HepG2 (cell line): ENCODE results near the gene ABCA8. TPM values are rescaled to one million over a fixed set of nuclear protein-coding genes. Genes with fewer than 3 reads are reported as not detected.
A peak's percentile ranks its signal among the peaks of the same experiment; 100 is the strongest.

Experiments used
- CBX5 ChIP-seq: sonication (generic); formaldehyde crosslinking; IDR thresholded peaks from 2 replicates; pipeline ENCODE4 v1.4.0; 2020; ENCODE audit warnings: missing genetic modification reagents, borderline replicate concordance
- CEBPB ChIP-seq: IDR thresholded peaks from 2 replicates; pipeline ENCODE4 v1.6.1; 2011; ENCODE audit warnings: low read depth, low read length, improper control_type of control experiment, borderline replicate concordance
- ETV5 ChIP-seq: IDR thresholded peaks from 2 replicates; pipeline ENCODE4 v1.6.1; 2018; ENCODE audit warnings: missing biosample characterization, missing genetic modification reagents, inconsistent platforms, borderline replicate concordance
- PITX1 ChIP-seq: sonication (generic); formaldehyde crosslinking; IDR thresholded peaks from 2 replicates; pipeline ENCODE4 v1.5.1; 2020; ENCODE audit warnings: mild to moderate bottlenecking, missing genetic modification reagents
- PPARG ChIP-seq: conservative IDR thresholded peaks from 2 replicates; pipeline ENCODE4 v1.6.1; 2016; ENCODE audit warnings: missing biosample characterization, missing genetic modification reagents
- STAG1 ChIP-seq: sonication (generic); formaldehyde crosslinking; IDR thresholded peaks from 2 replicates; pipeline ENCODE4 v1.4.0; 2020; ENCODE audit warnings: missing genetic modification reagents
- YEATS2 ChIP-seq: sonication (generic); formaldehyde crosslinking; IDR thresholded peaks from 2 replicates; pipeline ENCODE4 v1.4.0; 2020; ENCODE audit warnings: missing genetic modification reagents, borderline replicate concordance
- ZNF143 ChIP-seq: sonication (generic); formaldehyde crosslinking; IDR thresholded peaks from 2 replicates; pipeline ENCODE4 v1.4.0; 2020; ENCODE audit warnings: missing genetic modification reagents
- ZNF263 ChIP-seq: sonication (generic); formaldehyde crosslinking; IDR thresholded peaks from 2 replicates; pipeline ENCODE4 v1.4.0; 2020; ENCODE audit warnings: missing genetic modification reagents
- ZNF331 ChIP-seq: sonication (generic); formaldehyde crosslinking; IDR thresholded peaks from 2 replicates; pipeline ENCODE4 v1.4.0; 2020; ENCODE audit warnings: missing genetic modification reagents
- ZNF430 ChIP-seq: sonication (generic); formaldehyde crosslinking; IDR thresholded peaks from 2 replicates; pipeline ENCODE4 v1.9.0; 2021; ENCODE audit warnings: mild to moderate bottlenecking, missing genetic modification reagents
- ZNF432 ChIP-seq: sonication (generic); formaldehyde crosslinking; IDR thresholded peaks from 2 replicates; pipeline ENCODE4 v1.5.0; 2020; ENCODE audit warnings: missing genetic modification reagents, mild to moderate bottlenecking, borderline replicate concordance
- ZNF652 ChIP-seq: IDR thresholded peaks from 2 replicates; pipeline ENCODE4 v1.6.1; 2016; ENCODE audit warnings: low read depth, borderline replicate concordance
- ZSCAN25 ChIP-seq: sonication (generic); formaldehyde crosslinking; IDR thresholded peaks from 2 replicates; pipeline ENCODE4 v1.8.0; 2022; ENCODE audit warnings: mild to moderate bottlenecking, missing genetic modification reagents
- polyA plus RNA-seq, 8 experiments: library from polyadenylated mRNA; depleted of rRNA in 3 of 8; stranded (reverse) in 7 of 8; unstranded in 1 of 8; fragments of >200 nt; fragmentation: Illumina TruSeq in 4 of 8; extraction: Trizol in 4 of 8; gene quantifications; 2 replicates each; pipeline versions ENCODE4 v1.2.1 to v1.2.3, GENCODE V29; 2011 to 2016; ENCODE audit warnings: low read depth in 4 of 8, missing spikeins in 1 of 8, mixed read lengths in 1 of 8; ENCODE audit not compliant: insufficient read depth in 1 of 8
- total RNA-seq, 5 experiments: library from RNA; depleted of rRNA; stranded (reverse); fragments of >200 nt; fragmentation: Illumina TruSeq; extraction: Trizol; gene quantifications; 2 replicates each; pipeline ENCODE4 v1.2.3, GENCODE V29; 2016; ENCODE audit warnings: low read depth in 1 of 5
- TF ChIP-seq, protein P1 (sequence below): sonication (generic); formaldehyde crosslinking; conservative IDR thresholded peaks from 2 replicates; pipeline ENCODE4 v1.8.1; 2023; ENCODE audit warnings: missing genetic modification reagents
- TF ChIP-seq, protein P2 (sequence below): sonication (generic); formaldehyde crosslinking; IDR thresholded peaks from 2 replicates; pipeline ENCODE4 v1.4.0; 2020; ENCODE audit warnings: mild to moderate bottlenecking, low read depth, missing genetic modification reagents
- TF ChIP-seq, protein P3 (sequence below): sonication (generic); formaldehyde crosslinking; IDR thresholded peaks from 2 replicates; pipeline ENCODE4 v1.5.0; 2020; ENCODE audit warnings: mild to moderate bottlenecking, missing genetic modification reagents, borderline replicate concordance
- TF ChIP-seq, protein P4 (sequence below): sonication (generic); formaldehyde crosslinking; IDR thresholded peaks from 2 replicates; pipeline ENCODE4 v1.4.0; 2020; ENCODE audit warnings: missing genetic modification reagents, low read depth, mild to moderate bottlenecking, borderline replicate concordance
- TF ChIP-seq, protein P5 (sequence below): IDR thresholded peaks from 2 replicates; pipeline ENCODE4 v1.6.1; 2016; ENCODE audit warnings: low read depth

Gene ABCA8
- total and polyA plus RNA-seq, 2 of the 13 experiments (the other 11 are each of a cell fraction or from before 2014, with no cell fraction given) = 0.05 to 0.18 TPM

DNA sequence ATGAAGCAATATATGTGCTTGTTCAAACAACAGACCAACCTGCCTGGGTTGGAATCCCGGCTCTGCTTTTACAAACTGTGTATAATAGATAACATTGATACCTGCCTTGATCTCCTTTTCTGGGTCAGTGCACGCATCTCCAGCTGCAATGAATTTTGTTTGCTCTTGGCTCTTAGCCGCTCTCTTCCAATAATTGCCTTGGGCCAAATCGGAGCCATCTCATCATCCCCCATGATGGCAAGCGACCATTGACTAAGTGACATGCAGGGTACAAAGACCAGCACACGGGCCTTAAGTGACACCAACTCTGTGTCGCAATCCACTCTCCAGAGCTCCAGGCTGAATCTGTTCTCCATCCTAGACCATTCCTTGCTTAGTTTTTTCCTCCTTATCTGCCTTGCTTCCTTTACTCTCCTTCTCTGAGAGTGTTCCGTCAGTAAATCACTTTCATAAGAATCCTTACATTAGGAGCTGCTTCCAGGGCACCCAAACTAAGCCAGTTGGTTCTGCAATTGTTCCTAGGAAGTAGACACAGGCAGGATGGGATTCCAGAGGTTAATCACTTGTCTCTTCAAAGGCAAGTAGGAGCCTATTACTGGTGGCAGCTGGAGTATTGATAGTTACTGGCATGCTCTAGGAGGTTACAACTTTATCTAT, 134.2 kb downstream of the ABCA8 start (continued):
- TF ChIP-seq, protein P1, sequence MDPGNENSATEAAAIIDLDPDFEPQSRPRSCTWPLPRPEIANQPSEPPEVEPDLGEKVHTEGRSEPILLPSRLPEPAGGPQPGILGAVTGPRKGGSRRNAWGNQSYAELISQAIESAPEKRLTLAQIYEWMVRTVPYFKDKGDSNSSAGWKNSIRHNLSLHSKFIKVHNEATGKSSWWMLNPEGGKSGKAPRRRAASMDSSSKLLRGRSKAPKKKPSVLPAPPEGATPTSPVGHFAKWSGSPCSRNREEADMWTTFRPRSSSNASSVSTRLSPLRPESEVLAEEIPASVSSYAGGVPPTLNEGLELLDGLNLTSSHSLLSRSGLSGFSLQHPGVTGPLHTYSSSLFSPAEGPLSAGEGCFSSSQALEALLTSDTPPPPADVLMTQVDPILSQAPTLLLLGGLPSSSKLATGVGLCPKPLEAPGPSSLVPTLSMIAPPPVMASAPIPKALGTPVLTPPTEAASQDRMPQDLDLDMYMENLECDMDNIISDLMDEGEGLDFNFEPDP (CRISPR knock-in tag) = no peak
- peak; percentile 71; the same call in 1 of the 2 replicates for TF ChIP-seq YEATS2
- 0 out of 2 replicates have a peak, but pooled peaks have one; percentile 36 for TF ChIP-seq ZNF263 (CRISPR knock-in tag)
- TF ChIP-seq, protein P2, sequence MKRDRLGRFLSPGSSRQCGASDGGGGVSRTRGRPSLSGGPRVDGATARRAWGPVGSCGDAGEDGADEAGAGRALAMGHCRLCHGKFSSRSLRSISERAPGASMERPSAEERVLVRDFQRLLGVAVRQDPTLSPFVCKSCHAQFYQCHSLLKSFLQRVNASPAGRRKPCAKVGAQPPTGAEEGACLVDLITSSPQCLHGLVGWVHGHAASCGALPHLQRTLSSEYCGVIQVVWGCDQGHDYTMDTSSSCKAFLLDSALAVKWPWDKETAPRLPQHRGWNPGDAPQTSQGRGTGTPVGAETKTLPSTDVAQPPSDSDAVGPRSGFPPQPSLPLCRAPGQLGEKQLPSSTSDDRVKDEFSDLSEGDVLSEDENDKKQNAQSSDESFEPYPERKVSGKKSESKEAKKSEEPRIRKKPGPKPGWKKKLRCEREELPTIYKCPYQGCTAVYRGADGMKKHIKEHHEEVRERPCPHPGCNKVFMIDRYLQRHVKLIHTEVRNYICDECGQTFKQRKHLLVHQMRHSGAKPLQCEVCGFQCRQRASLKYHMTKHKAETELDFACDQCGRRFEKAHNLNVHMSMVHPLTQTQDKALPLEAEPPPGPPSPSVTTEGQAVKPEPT (CRISPR knock-in tag) = no peak; the same call in 1 of the 2 replicates
- peak; percentile 84 for TF ChIP-seq ZNF652
- peak; percentile 87; the same call in 1 of the 2 replicates for TF ChIP-seq CBX5
- TF ChIP-seq ZNF143 = peak; percentile 59
- peak; percentile 93 for TF ChIP-seq PITX1 (CRISPR knock-in tag)
- no peak for TF ChIP-seq ZNF432 (CRISPR knock-in tag)
- TF ChIP-seq CEBPB = peak; percentile 99
- TF ChIP-seq, protein P3, sequence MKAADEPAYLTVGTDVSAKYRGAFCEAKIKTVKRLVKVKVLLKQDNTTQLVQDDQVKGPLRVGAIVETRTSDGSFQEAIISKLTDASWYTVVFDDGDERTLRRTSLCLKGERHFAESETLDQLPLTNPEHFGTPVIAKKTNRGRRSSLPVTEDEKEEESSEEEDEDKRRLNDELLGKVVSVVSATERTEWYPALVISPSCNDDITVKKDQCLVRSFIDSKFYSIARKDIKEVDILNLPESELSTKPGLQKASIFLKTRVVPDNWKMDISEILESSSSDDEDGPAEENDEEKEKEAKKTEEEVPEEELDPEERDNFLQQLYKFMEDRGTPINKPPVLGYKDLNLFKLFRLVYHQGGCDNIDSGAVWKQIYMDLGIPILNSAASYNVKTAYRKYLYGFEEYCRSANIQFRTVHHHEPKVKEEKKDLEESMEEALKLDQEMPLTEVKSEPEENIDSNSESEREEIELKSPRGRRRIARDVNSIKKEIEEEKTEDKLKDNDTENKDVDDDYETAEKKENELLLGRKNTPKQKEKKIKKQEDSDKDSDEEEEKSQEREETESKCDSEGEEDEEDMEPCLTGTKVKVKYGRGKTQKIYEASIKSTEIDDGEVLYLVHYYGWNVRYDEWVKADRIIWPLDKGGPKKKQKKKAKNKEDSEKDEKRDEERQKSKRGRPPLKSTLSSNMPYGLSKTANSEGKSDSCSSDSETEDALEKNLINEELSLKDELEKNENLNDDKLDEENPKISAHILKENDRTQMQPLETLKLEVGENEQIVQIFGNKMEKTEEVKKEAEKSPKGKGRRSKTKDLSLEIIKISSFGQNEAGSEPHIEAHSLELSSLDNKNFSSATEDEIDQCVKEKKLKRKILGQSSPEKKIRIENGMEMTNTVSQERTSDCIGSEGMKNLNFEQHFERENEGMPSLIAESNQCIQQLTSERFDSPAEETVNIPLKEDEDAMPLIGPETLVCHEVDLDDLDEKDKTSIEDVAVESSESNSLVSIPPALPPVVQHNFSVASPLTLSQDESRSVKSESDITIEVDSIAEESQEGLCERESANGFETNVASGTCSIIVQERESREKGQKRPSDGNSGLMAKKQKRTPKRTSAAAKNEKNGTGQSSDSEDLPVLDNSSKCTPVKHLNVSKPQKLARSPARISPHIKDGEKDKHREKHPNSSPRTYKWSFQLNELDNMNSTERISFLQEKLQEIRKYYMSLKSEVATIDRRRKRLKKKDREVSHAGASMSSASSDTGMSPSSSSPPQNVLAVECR (CRISPR knock-in tag) = peak; percentile 47; the same call in 1 of the 2 replicates
- TF ChIP-seq ZNF331 = peak; percentile 82
- TF ChIP-seq ZNF430 = peak; percentile 80; the same call in 1 of the 2 replicates
- no peak; the same call in 1 of the 2 replicates for TF ChIP-seq ETV5
- TF ChIP-seq, protein P4, sequence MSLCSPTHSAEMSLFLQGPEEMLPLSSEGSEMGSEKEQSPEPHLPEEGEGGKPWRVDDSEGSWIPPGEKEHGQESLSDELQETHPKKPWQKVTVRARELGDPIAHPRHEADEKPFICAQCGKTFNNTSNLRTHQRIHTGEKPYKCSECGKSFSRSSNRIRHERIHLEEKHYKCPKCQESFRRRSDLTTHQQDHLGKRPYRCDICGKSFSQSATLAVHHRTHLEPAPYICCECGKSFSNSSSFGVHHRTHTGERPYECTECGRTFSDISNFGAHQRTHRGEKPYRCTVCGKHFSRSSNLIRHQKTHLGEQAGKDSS (CRISPR knock-in tag) = peak; percentile 24; the same call in 1 of the 2 replicates
- TF ChIP-seq PPARG (CRISPR knock-in tag) = peak; percentile 66
- TF ChIP-seq, protein P5, sequence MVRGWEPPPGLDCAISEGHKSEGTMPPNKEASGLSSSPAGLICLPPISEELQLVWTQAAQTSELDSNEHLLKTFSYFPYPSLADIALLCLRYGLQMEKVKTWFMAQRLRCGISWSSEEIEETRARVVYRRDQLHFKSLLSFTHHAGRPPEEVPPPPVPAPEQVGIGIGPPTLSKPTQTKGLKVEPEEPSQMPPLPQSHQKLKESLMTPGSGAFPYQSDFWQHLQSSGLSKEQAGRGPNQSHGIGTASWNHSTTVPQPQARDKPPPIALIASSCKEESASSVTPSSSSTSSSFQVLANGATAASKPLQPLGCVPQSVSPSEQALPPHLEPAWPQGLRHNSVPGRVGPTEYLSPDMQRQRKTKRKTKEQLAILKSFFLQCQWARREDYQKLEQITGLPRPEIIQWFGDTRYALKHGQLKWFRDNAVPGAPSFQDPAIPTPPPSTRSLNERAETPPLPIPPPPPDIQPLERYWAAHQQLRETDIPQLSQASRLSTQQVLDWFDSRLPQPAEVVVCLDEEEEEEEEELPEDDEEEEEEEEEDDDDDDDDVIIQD (CRISPR knock-in tag) = peak; percentile 91
- TF ChIP-seq STAG1 (CRISPR knock-in tag) = peak; percentile 12; the same call in 1 of the 2 replicates
- TF ChIP-seq ZSCAN25 (CRISPR knock-in tag) = peak; percentile 55; the same call in 1 of the 2 replicates
